Pancreas (tissue), 10 donors: Measurements from ENCODE around the gene ZNF211. TPM values are rescaled to one million over a fixed set of nuclear protein-coding genes. Genes with fewer than 3 reads are reported as not detected.

ENCODE experiments used
- ATAC-seq, 4 donors: fragments of 200-7000 bp; cut with Tn5 transposase; one replicate each; pipeline versions ENCODE4 v1.8.0 to v1.9.1; 2020; ENCODE audit warnings: mild to moderate bottlenecking in 4 of 4, moderate library complexity in 4 of 4
- DNase-seq, 6 donors: peaks; one replicate each; pipeline ENCODE4 v3.0.0-alpha.2; 2020
- FAIRE-seq: peaks from 2 replicates; lab custom pipeline; 2012; peaks lifted over from hg19 to GRCh38; lab: Jason Lieb, UNC
- H3K27ac ChIP-seq, 4 donors: fragments of 200-600 bp; sonication (generic); 1 replicate in 3 of 4; 2 replicates in 1 of 4; pipeline versions ENCODE4 v1.5.0 to v1.8.0; 2020
- H3K27me3 ChIP-seq, 4 donors: fragments of 200-600 bp; one replicate each; pipeline ENCODE4 v1.8.0; 2021
- H3K36me3 ChIP-seq, 3 donors: fragments of 200-600 bp; sonication (generic) in 1 of 3; one replicate each; pipeline versions ENCODE4 v1.5.0 to v1.8.0; 2020 to 2021
- H3K4me1 ChIP-seq, 3 donors: fragments of 200-600 bp; one replicate each; pipeline ENCODE4 v1.8.0; 2021
- H3K4me3 ChIP-seq, 4 donors: fragments of 200-600 bp; sonication (generic) in 2 of 4; one replicate each; pipeline versions ENCODE4 v1.5.0 to v1.8.0; 2020 to 2021
- H3K9me3 ChIP-seq, 4 donors: fragments of 200-600 bp; one replicate each; pipeline ENCODE4 v1.8.0; 2021
- WGBS, 2 donors: extraction: QIAGEN DNeasy Blood & Tissue Kit; methylation state at CpG; one replicate each; pipeline ENCODE4 v1.1.7; 2013; 5-methylcytosine and 5-hydroxymethylcytosine counted together
- intact Hi-C, 3 donors: fragments of 100-400 bp; cut with DNase I; formaldehyde crosslinking; loops; one replicate each; pipeline versions ENCODE4 v1.11.1 to v1.14.2; 2022
- polyA plus RNA-seq, 2 donors: library from polyadenylated mRNA; stranded (reverse); fragments of 200-250 nt; gene quantifications; one replicate each; pipeline ENCODE4 v1.2.3, GENCODE V29; 2013
- total RNA-seq, 6 donors: library from RNA; stranded (reverse); fragmentation: NEBNext Ultra II Directional in 4 of 6; extraction: Animal tissue kit (Norgen Biotek cat#: 25700) in 4 of 6; gene quantifications; one replicate each; pipeline versions ENCODE4 v1.2.1 to v1.2.4, GENCODE V29; 2021 to 2023
- TF ChIP-seq, protein P1 (sequence below), 4 donors: fragments of 200-600 bp; sonication (generic) in 3 of 4; IDR thresholded peaks; one replicate each; pipeline versions ENCODE4 v1.5.0 to v1.8.0; 2021; ENCODE audit warnings: antibody characterized with exemption in 4 of 4
- donor health status: healthy with polysubstance abuse.
- donor health status: DM: no; HTN: no; CAD: no; lungs with moderate emphysema.
- donor health status: DM: no; HTN: no; CAD: no.
- donor health status: control.
- donor health status: control.
- donor health status: Bipolar disorder and iron deficiency.
- donor health status: DM: yes; HTN: yes; CAD: no.
- donor health status: DM: no; HTN: no; CAD: no.
- donor health status: DM: no; HTN: no; CAD: no.
- donor health status: DM: yes; HTN: yes; CAD: no.

ZNF211 gene
- total RNA-seq, result 1 to 10 TPM; 2.1 to 8.6 (median 4.4) TPM
- polyA plus RNA-seq, result 10 to 100 TPM in 1 of 2 donors, 1 to 10 TPM in 1; 6.0 to 14.3 TPM

DNA sequence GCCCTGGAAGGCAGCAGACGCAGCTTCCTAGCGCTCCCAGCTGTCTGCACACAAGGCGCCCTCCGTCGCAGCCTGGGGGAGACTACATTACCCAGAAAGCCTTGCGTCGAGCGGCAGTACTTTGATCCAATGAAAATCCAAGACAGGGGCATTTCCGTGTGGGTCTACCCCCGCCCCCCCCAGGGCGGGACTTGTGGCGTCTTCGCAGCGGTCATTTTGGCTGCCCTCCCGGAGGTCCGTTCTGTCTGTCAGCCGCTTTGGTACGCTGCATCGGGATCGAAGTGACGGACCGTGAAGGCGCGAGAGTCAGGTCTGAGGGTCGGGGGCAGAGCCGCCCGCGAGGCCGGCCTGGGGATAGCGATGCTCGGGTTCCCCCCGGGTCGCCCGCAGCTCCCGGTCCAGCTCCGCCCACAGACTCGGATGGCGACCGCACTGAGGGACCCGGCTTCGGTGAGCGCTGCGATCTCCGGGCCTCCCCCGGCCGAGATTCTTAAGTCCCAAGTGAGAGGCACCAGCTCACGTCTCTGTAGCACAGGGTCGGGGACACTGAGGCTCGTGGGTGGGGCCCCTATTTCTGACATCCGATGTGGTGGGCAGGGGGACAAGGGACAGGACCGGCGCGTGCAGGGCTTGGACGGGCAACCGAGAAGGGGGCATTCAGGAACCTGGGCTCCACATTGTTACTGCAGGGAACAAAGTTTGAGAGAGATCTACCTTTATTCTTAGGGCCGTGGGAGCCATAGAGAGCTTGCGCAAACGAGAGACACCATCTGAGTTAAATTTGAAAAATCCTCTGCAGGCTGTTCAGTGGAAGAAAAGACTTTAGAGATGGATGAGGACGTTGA, at the start of gene ZNF211:
TSS of gene ZNF211 (plus strand) at position 182 of the 845 bp plus-strand sequence. CDS start at position 361, 179 bp downstream.
- Histone ChIP-seq H3K27ac (peak within 1 kb of the TSS in 3 of 4 donors; percentile 27 to 73 (median 49)), H3K27me3 (no peaks in the 10 kb centered on the region), H3K4me3 (peak within 1 kb of the TSS; percentile 52 to 91 (median 74)), H3K4me1 (no peaks in the 10 kb centered on the region), H3K36me3 (peaks cover 0 to 24% (median 0%) of the 10 kb centered on the region in 3 donors), H3K9me3 (peaks cover 0 to 6% (median 0%) of the 10 kb centered on the region in 4 donors)
- peak; percentile 88 to 95 (median 92) for DNase-seq
- TF ChIP-seq, protein P1, sequence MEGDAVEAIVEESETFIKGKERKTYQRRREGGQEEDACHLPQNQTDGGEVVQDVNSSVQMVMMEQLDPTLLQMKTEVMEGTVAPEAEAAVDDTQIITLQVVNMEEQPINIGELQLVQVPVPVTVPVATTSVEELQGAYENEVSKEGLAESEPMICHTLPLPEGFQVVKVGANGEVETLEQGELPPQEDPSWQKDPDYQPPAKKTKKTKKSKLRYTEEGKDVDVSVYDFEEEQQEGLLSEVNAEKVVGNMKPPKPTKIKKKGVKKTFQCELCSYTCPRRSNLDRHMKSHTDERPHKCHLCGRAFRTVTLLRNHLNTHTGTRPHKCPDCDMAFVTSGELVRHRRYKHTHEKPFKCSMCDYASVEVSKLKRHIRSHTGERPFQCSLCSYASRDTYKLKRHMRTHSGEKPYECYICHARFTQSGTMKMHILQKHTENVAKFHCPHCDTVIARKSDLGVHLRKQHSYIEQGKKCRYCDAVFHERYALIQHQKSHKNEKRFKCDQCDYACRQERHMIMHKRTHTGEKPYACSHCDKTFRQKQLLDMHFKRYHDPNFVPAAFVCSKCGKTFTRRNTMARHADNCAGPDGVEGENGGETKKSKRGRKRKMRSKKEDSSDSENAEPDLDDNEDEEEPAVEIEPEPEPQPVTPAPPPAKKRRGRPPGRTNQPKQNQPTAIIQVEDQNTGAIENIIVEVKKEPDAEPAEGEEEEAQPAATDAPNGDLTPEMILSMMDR (IDR thresholded peaks at IDR 0.05), result no peak
- intact Hi-C loops, result no loop called here
- FAIRE-seq, result peak; percentile 34
- WGBS, 2 donors, result 1% methylated on average over 51 to 59 of the region's 59 CpGs
- ATAC-seq, result peak; percentile 100

DNA sequence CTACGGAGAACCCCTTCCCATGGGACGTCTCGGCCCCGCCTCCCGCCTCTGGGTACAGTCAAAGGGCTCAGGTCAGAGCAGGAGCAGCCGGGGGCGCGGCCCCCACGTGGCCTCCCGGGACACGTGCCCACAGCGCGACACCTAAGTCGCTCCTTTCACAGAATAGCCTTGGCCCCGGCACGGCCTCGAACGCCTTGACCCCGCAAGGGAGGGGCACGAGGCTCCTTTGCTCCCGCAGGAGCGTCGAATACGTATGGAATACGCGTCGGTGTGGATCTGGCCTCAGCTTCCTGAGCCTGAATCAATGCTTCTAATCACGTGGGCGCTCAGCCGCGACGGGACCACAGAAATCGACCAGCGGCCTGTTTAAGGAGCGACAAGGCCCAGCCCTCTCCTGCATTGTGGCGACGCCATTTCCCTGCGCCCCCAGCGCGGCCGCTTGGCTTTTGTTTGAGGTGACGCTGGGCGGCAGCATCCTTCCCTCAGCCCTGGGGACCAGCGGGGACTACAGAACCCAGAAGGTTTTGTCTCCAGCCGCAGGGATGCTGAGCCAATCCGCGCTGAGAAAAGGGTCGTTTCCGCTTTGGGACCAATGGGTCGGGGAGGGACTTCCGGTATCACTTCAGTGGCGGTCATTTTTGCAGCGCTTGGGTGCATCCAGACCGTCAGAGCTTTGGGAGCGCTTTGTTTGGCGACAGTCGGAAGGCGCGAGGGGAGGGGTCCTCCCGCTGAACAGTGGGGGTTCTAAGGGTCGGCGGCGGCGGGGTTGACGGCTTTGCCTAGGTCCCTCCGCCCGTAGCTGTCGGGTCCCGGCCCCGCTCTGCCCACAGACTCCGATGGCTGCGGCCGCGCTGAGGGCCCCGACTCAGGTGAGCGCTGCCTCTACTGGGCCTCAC, 49.2 kb upstream of the ZNF211 start, which contains the start of gene ZIK1:
TSS of gene ZIK1 (plus strand) at position 625 of the 896 bp plus-strand sequence. CDS start at position 837, 212 bp downstream.
- Histone ChIP-seq H3K27ac (no peak within 1 kb of the TSS), H3K9me3 (no peaks in the 10 kb centered on the region)
- WGBS, 2 donors, result 2% methylated on average over 63 to 76 of the region's 76 CpGs

DNA sequence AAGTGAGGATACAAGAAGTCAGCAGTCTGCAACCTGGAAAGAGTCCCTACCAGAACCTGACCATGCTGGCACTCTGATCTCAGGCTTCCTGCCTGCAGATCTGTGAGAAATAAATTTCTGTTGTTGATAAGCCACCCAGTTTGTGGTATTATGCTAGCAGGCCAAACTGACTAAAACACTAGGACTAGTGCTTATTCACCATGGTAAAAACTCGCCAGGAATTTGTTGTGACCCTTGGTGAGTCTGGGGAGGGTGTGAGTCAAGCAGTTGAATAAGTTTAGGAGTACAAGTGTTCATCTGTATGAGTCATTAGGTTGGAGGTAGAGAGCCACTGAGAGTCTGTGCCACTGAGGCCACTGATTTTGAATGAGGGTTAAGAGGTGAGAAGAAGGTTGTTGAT, 45.4 kb upstream of the ZNF211 start:
- ATAC-seq (no peak), FAIRE-seq (no peak), DNase-seq (no peak)
- WGBS, 2 donors, result 66 to 89% methylated on average over 1 of the region's 1 CpG
- Histone ChIP-seq H3K27ac (no peak overlapping the region), H3K4me3 (no peak overlapping the region), H3K36me3 (peaks cover 4 to 20% (median 5%) of the 10 kb centered on the region in 3 donors), H3K9me3 (no peaks in the 10 kb centered on the region), H3K27me3 (no peaks in the 10 kb centered on the region), H3K4me1 (no peaks in the 10 kb centered on the region)
- intact Hi-C loops, result no loop called here
- TF ChIP-seq, protein P1 (IDR thresholded peaks at IDR 0.05), result no peak

More for the DNA sequence above, 49.2 kb upstream of the ZNF211 start, which contains the start of gene ZIK1:
- TF ChIP-seq, protein P1 (IDR thresholded peaks at IDR 0.05), result no peak
- DNase-seq, result peak; percentile 66 to 87 (median 74)
- no peaks in the 10 kb centered on the region for H3K27me3 ChIP-seq
- peak within 1 kb of the TSS; percentile 32 to 61 (median 34) for H3K4me3 ChIP-seq
- H3K36me3 ChIP-seq, result peaks cover 0 to 3% (median 0%) of the 10 kb centered on the region in 3 donors
- H3K4me1 ChIP-seq, result no peaks in the 10 kb centered on the region
- FAIRE-seq, result no peak
- intact Hi-C loops, result no loop called here
- peak; percentile 84 to 97 (median 96) for ATAC-seq

- Histone ChIP-seq H3K27me3 (no peaks in the 10 kb centered on the region), H3K36me3 (no peaks in the 10 kb centered on the region), H3K4me3 (peak overlapping the region in 3 of 4 donors; percentile 70 to 79 (median 74)), H3K9me3 (no peaks in the 10 kb centered on the region), H3K4me1 (peaks cover 0 to 4% (median 0%) of the 10 kb centered on the region in 3 donors), H3K27ac (no peak overlapping the region)
- WGBS, 2 donors, result 54 to 55% methylated on average over 8 of the region's 8 CpGs
- FAIRE-seq, result no peak
- DNase-seq, result no peak
- TF ChIP-seq, protein P1 (IDR thresholded peaks at IDR 0.05), result no peak
- intact Hi-C loops, result no loop called here
- ATAC-seq, result peak in 2 of 4 donors; percentile 19 to 31
Measured at GRCh38 chr19:57599377-57599760, 33.6 kb upstream of the ZNF211 start.
